ENCODE measurements around the gene DIP2C.
"Not testable (repeated sequence)": the region's sequence is repeated elsewhere in the genome, so short reads cannot be mapped to it uniquely, and the experiment has no call there.

DIP2C gene

GRCh38 chr10:396535-397220, 292.8 kb downstream of the DIP2C start:
- DNase-seq (ENCODE audit: extremely low read depth, insufficient read length): no peak
- Histone ChIP-seq H3K4me3 (replicated peaks; ENCODE audit: low read depth, low read length) (no peak overlapping the region), H3K36me3 (ENCODE audit: control insufficient read depth, insufficient read depth, low read length) (no peaks in the 10 kb centered on the region; the same call in 1 of the 2 replicates), H3K27me3 (replicated peaks; ENCODE audit: control insufficient read depth, insufficient read depth, low read length) (no peaks in the 10 kb centered on the region; the same call in 1 of the 2 replicates)
- TF ChIP-seq CTCF (IDR thresholded peaks at IDR 0.05; ENCODE audit: insufficient read depth, low read length, poor library complexity, severe bottlenecking): no peak

- no peak for DNase-seq (ENCODE audit: extremely low read depth, insufficient read length)
- no peak for TF ChIP-seq CTCF (IDR thresholded peaks at IDR 0.05; ENCODE audit: insufficient read depth, low read length, poor library complexity, severe bottlenecking)
- Histone ChIP-seq H3K4me3 (replicated peaks; ENCODE audit: low read depth, low read length) (no peak overlapping the region), H3K36me3 (ENCODE audit: control insufficient read depth, insufficient read depth, low read length) (no peaks in the 10 kb centered on the region; the same call in 1 of the 2 replicates), H3K27me3 (replicated peaks; ENCODE audit: control insufficient read depth, insufficient read depth, low read length) (no peaks in the 10 kb centered on the region; the same call in 1 of the 2 replicates)
These were observed 293.4 kb downstream of the DIP2C start for GRCh38 chr10:396107-396506.

DNA sequence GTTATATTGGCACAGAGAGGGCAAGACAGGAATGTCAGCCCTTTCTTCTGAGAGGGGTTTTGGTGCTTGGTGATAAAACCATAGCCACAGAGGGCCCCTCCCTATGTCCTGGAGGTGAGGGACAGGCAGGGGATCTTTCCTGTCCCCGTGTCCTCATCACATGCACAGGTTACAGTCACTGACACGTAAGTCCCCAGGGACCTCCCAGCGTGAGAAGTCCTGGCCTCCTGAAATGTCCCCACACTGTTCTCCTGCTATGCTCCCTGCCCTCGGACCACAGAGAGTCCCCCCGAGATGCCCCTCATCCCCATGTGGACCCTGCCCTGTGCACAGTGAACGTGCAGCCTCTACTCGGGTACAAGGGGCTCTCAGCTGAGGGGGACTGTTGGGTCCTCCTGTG, 293.8 kb downstream of the DIP2C start:
- no peak for DNase-seq (ENCODE audit: extremely low read depth, insufficient read length)
- H3K27me3 ChIP-seq (replicated peaks; ENCODE audit: control insufficient read depth, insufficient read depth, low read length): no peaks in the 10 kb centered on the region; the same call in 1 of the 2 replicates
- TF ChIP-seq CTCF (IDR thresholded peaks at IDR 0.05; ENCODE audit: insufficient read depth, low read length, poor library complexity, severe bottlenecking): no peak

GRCh38 chr10:394439-395101, 294.9 kb downstream of the DIP2C start:
- DNase-seq (ENCODE audit: extremely low read depth, insufficient read length); H3K27me3 ChIP-seq (replicated peaks; ENCODE audit: control insufficient read depth, insufficient read depth, low read length); H3K36me3 ChIP-seq (ENCODE audit: control insufficient read depth, insufficient read depth, low read length); H3K4me3 ChIP-seq (replicated peaks; ENCODE audit: low read depth, low read length): not testable (repeated sequence)
- TF ChIP-seq CTCF (IDR thresholded peaks at IDR 0.05; ENCODE audit: insufficient read depth, low read length, poor library complexity, severe bottlenecking): peak; percentile 8

More for the DNA sequence above, 293.8 kb downstream of the DIP2C start:
- Histone ChIP-seq H3K36me3 (ENCODE audit: control insufficient read depth, insufficient read depth, low read length) (no peaks in the 10 kb centered on the region; the same call in 1 of the 2 replicates), H3K4me3 (replicated peaks; ENCODE audit: low read depth, low read length) (no peak overlapping the region)

DNA sequence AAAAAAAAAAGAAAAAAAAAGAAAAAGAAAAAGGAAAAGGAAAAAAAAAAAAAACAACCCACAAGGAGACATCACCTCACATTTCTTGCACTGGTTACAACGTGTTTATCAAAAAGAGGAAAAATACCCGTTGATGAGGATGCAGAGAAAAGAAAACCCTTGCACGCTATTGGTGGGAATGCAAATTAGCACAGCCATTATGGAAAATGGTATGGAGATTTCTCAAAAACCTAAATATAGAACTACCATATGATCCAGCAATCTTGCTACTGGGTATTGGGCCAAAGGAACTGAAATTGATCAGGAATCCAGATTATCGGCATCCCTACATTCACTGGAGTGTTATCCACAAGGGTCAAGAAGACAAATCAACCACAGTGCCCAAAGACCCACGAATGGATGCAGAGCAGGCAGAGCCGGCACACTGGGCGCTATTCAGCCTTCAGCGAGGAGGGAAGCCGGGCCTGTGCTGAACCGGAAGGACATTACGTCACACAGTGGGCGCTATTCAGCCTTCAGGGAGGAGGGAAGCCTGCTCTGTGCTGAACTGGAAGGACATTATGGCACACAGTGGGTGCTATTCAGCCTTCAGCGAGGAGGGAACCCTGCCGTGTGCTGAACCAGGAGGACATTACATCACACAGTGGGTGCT, 295.6 kb downstream of the DIP2C start:
- TF ChIP-seq CTCF (IDR thresholded peaks at IDR 0.05; ENCODE audit: insufficient read depth, low read length, poor library complexity, severe bottlenecking): no peak
- Histone ChIP-seq H3K36me3 (ENCODE audit: control insufficient read depth, insufficient read depth, low read length) (no peaks in the 10 kb centered on the region), H3K4me3 (replicated peaks; ENCODE audit: low read depth, low read length) (no peak overlapping the region), H3K27me3 (replicated peaks; ENCODE audit: control insufficient read depth, insufficient read depth, low read length) (no peaks in the 10 kb centered on the region; the same call in 1 of the 2 replicates)
- no peak for DNase-seq (ENCODE audit: extremely low read depth, insufficient read length)
